HL-60 (cell line): Measurements from ENCODE around the gene KRT39.

Experiments used
- DNase-seq, 2 experiments: peaks; one replicate each; pipeline ENCODE4 v3.0.0-alpha.2; 2010 to 2020; ENCODE audit warnings: low read depth in 1 of 2, low spot score in 1 of 2
- H3K27ac ChIP-seq: fragments of 250-450 bp; sonication (Bioruptor Pico); replicated peaks from 2 replicates; pipeline ENCODE4 v1.5.1; 2020; ENCODE audit warnings: mild to moderate bottlenecking, moderate library complexity
- H3K27me3 ChIP-seq: fragments of 250-450 bp; sonication (Bioruptor Pico); 2 replicates; pipeline ENCODE4 v1.5.1; 2021; ENCODE audit warnings: mild to moderate bottlenecking, moderate library complexity; ENCODE audit not compliant: insufficient read depth, poor library complexity, severe bottlenecking
- H3K4me3 ChIP-seq: replicated peaks from 2 replicates; pipeline ENCODE4 v1.5.1; 2011; ENCODE audit warnings: mild to moderate bottlenecking, control low read depth, low read length; ENCODE audit not compliant: insufficient read depth
- GABPA ChIP-seq: IDR thresholded peaks from 2 replicates; pipeline ENCODE4 v1.6.1; 2012; ENCODE audit warnings: low read depth
- POLR2AphosphoS5 ChIP-seq: IDR thresholded peaks from 2 replicates; pipeline ENCODE4 v1.6.1; 2012; ENCODE audit warnings: low read depth
- REST ChIP-seq: IDR thresholded peaks from 2 replicates; pipeline ENCODE4 v1.6.1; 2012; ENCODE audit warnings: low read depth; ENCODE audit not compliant: insufficient replicate concordance
- SPI1 ChIP-seq: IDR thresholded peaks from 2 replicates; pipeline ENCODE4 v1.6.1; 2012; ENCODE audit warnings: low read depth, mild to moderate bottlenecking, borderline replicate concordance
- TF ChIP-seq, protein P1 (sequence below): IDR thresholded peaks from one replicate; pipeline ENCODE4 v1.5.1; 2011; ENCODE audit warnings: low read length, control low read depth, inconsistent platforms; ENCODE audit not compliant: insufficient read depth

The KRT39 gene

GRCh38 chr17:41013181-41013580, 46.4 kb upstream of the KRT39 start:
- Histone ChIP-seq H3K27me3 (no peaks in the 10 kb centered on the region), H3K27ac (no peak overlapping the region), H3K4me3 (no peak overlapping the region)
- DNase-seq, result no peak
- TF ChIP-seq, protein P1, sequence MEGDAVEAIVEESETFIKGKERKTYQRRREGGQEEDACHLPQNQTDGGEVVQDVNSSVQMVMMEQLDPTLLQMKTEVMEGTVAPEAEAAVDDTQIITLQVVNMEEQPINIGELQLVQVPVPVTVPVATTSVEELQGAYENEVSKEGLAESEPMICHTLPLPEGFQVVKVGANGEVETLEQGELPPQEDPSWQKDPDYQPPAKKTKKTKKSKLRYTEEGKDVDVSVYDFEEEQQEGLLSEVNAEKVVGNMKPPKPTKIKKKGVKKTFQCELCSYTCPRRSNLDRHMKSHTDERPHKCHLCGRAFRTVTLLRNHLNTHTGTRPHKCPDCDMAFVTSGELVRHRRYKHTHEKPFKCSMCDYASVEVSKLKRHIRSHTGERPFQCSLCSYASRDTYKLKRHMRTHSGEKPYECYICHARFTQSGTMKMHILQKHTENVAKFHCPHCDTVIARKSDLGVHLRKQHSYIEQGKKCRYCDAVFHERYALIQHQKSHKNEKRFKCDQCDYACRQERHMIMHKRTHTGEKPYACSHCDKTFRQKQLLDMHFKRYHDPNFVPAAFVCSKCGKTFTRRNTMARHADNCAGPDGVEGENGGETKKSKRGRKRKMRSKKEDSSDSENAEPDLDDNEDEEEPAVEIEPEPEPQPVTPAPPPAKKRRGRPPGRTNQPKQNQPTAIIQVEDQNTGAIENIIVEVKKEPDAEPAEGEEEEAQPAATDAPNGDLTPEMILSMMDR, result no peak
- TF ChIP-seq GABPA (no peak), POLR2AphosphoS5 (no peak), SPI1 (no peak), REST (no peak)

DNA sequence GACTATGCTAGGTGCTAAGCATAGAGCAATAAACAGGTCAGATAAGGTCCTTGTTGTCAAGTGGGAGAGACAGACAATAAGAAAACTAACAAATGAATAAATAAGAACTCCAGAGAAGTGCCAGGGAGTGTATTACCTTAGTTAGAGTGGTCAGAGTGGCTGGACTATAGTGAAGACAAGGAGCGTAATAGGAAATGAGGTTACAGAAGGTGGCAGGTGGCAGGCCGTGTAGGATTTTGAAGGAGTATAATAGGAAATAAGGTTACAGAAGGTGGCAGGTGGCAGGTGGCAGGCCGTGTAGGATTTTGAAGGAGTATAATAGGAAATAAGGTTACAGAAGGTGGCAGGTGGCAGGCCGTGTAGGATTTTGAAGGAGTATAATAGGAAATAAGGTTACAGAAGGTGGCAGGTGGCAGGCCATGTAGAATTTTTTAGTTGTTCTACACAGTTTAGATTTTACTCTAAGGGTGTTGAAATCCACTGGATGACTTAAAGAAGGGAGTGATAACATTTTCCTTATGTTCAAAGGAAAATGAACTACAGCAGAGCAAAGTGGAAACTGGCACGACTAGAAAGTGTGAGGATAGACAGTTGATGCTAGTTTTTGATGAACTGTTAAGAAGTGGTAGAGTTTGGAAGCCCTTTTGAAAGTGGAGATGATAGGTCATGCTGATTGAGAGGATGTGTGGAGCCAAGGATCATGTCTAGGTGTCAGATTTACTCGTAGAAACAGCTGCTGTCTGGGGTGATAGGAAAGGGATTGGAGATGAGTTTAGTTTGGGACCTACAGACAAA, 45.8 kb upstream of the KRT39 start:
- Histone ChIP-seq H3K27me3 (peaks cover 2% of the 10 kb centered on the region), H3K27ac (no peak overlapping the region), H3K4me3 (no peak overlapping the region)
- TF ChIP-seq, protein P1, result no peak
- TF ChIP-seq GABPA, result no peak
- no peak for DNase-seq

DNA sequence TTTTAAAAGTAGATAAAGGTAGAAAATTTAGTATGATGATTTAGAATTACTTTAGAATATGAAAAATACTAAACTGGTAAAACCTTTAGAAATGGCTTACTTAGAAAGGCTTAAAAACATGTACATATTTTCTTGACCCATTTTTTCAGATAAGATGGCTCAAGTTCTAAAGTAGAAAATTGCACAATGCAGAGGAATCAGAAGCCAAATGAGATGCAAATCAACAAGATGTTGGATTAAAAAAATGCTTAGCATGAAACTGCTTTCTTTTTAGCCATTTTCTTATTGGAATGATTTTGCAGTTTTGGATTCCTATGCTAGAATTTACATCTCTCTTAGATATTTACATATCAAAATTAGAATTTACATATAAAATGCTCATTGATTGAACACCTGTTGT, 43.7 kb upstream of the KRT39 start:
- Histone ChIP-seq H3K27me3 (peaks cover 2% of the 10 kb centered on the region), H3K4me3 (no peak overlapping the region), H3K27ac (no peak overlapping the region)
- TF ChIP-seq, protein P1, result no peak
- TF ChIP-seq SPI1 (no peak), POLR2AphosphoS5 (no peak), GABPA (no peak), REST (no peak)
- no peak for DNase-seq

GRCh38 chr17:41009936-41010335, 43.2 kb upstream of the KRT39 start:
- no peak for DNase-seq
- Histone ChIP-seq H3K4me3 (no peak overlapping the region), H3K27ac (no peak overlapping the region), H3K27me3 (peaks cover 2% of the 10 kb centered on the region)
- TF ChIP-seq, protein P1, result no peak
- TF ChIP-seq GABPA (no peak), REST (no peak), POLR2AphosphoS5 (no peak), SPI1 (no peak)
